ENCODE measurements around the gene TBC1D21. TPM values are rescaled to one million over a fixed set of nuclear protein-coding genes. Genes with fewer than 3 reads are reported as not detected.

The TBC1D21 gene
- total and polyA plus RNA-seq, 9 of the 15 experiments (the other 6 are each of a cell fraction or from before 2014, with no cell fraction given): not detected

DNA sequence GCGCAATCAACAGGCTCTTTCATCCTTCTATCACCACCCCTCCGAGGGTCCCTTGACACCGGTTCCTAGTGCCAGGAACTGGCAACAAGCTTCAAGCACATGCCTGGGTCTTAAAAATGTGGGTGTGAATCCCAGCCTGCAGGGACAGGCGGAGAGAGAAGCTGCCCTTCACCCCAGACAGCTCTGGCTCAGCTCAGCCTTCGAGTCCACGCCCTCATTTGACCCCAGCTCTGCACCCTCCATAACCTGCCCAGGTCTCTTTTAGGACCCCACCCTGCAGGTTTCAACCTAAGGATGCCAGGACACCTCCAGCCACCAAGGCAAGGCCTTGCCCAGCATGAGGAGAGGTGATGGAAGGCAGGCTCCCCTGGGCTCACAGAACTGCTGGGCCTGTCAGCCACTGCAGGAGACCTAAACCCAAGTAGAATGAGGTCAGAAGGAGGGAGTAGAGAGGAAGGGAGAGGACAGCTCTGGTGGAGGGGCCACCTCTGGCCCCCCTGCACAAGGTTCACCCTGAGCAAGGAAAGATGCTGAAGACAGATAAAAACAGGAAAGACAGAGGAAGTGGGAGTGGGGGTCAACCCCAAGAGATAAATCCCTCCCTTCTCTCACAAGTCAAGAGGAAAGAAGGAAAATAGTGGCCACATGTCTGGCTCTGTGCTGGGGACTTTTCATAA is 50.3 kb downstream of the TBC1D21 start:
- CTCF ChIA-PET (ENCODE audit: low intra/inter-chr PET ratio): no interaction called here
- peaks cover 0 to 33% of the 10 kb centered on the region in 2 experiments; a peak in 2 of 5 replicates for H3K27me3 ChIP-seq (ENCODE audit: control insufficient read depth in 2 of 2, insufficient read depth in 2 of 2, low read length in 2 of 2)
- H3K79me2 ChIP-seq (ENCODE audit: control insufficient read depth, insufficient read depth, low read length): no peaks in the 10 kb centered on the region
- no peaks in the 10 kb centered on the region for H3K9me3 ChIP-seq (replicated peaks; ENCODE audit: control insufficient read depth, insufficient read depth, low read depth, low read length)
- ATAC-seq: no peak
- no peak overlapping the region for H2AFZ ChIP-seq (ENCODE audit: low read depth, low read length)
- BruUV-seq (replicated peaks): no TSS peak
- H3K4me1 ChIP-seq (replicated peaks in 1 of 2; ENCODE audit: control insufficient read depth in 2 of 2, insufficient read depth in 2 of 2, low read length in 2 of 2): peaks cover 0 to 26% of the 10 kb centered on the region in 2 experiments; a peak in 4 of 5 replicates
- H3K36me3 ChIP-seq (ENCODE audit: control insufficient read depth, insufficient read depth, low read length): no peaks in the 10 kb centered on the region
- H3K27ac ChIP-seq (ENCODE audit: extremely low read depth, low read depth, low read length): no peak overlapping the region
- H3K4me2 ChIP-seq (ENCODE audit: insufficient read depth, low read length): no peak overlapping the region
- WGBS (ENCODE audit: insufficient coverage, low coverage, missing lambda C conversion rate): 31% methylated on average over 6 of the region's 6 CpGs
- H4K20me1 ChIP-seq (replicated peaks; ENCODE audit: control insufficient read depth, insufficient read depth, low read length): no peaks in the 10 kb centered on the region
- no peaks in the 10 kb centered on the region for H3K9me1 ChIP-seq (ENCODE audit: control insufficient read depth, insufficient read depth, low read length)
- no peak for TF ChIP-seq ZHX1 (conservative IDR thresholded peaks at IDR 0.05; ENCODE audit: low read length)
- TF ChIP-seq SRSF9 (IDR thresholded peaks at IDR 0.05; ENCODE audit: borderline replicate concordance, low read depth, low read length): no peak
- no peak for TF ChIP-seq CBFA2T2 (conservative IDR thresholded peaks at IDR 0.05)
- TF ChIP-seq MAX (CRISPR knock-in tag; IDR thresholded peaks at IDR 0.05): peak; percentile 24; the same call in 1 of the 2 replicates
- TF ChIP-seq, protein P1, sequence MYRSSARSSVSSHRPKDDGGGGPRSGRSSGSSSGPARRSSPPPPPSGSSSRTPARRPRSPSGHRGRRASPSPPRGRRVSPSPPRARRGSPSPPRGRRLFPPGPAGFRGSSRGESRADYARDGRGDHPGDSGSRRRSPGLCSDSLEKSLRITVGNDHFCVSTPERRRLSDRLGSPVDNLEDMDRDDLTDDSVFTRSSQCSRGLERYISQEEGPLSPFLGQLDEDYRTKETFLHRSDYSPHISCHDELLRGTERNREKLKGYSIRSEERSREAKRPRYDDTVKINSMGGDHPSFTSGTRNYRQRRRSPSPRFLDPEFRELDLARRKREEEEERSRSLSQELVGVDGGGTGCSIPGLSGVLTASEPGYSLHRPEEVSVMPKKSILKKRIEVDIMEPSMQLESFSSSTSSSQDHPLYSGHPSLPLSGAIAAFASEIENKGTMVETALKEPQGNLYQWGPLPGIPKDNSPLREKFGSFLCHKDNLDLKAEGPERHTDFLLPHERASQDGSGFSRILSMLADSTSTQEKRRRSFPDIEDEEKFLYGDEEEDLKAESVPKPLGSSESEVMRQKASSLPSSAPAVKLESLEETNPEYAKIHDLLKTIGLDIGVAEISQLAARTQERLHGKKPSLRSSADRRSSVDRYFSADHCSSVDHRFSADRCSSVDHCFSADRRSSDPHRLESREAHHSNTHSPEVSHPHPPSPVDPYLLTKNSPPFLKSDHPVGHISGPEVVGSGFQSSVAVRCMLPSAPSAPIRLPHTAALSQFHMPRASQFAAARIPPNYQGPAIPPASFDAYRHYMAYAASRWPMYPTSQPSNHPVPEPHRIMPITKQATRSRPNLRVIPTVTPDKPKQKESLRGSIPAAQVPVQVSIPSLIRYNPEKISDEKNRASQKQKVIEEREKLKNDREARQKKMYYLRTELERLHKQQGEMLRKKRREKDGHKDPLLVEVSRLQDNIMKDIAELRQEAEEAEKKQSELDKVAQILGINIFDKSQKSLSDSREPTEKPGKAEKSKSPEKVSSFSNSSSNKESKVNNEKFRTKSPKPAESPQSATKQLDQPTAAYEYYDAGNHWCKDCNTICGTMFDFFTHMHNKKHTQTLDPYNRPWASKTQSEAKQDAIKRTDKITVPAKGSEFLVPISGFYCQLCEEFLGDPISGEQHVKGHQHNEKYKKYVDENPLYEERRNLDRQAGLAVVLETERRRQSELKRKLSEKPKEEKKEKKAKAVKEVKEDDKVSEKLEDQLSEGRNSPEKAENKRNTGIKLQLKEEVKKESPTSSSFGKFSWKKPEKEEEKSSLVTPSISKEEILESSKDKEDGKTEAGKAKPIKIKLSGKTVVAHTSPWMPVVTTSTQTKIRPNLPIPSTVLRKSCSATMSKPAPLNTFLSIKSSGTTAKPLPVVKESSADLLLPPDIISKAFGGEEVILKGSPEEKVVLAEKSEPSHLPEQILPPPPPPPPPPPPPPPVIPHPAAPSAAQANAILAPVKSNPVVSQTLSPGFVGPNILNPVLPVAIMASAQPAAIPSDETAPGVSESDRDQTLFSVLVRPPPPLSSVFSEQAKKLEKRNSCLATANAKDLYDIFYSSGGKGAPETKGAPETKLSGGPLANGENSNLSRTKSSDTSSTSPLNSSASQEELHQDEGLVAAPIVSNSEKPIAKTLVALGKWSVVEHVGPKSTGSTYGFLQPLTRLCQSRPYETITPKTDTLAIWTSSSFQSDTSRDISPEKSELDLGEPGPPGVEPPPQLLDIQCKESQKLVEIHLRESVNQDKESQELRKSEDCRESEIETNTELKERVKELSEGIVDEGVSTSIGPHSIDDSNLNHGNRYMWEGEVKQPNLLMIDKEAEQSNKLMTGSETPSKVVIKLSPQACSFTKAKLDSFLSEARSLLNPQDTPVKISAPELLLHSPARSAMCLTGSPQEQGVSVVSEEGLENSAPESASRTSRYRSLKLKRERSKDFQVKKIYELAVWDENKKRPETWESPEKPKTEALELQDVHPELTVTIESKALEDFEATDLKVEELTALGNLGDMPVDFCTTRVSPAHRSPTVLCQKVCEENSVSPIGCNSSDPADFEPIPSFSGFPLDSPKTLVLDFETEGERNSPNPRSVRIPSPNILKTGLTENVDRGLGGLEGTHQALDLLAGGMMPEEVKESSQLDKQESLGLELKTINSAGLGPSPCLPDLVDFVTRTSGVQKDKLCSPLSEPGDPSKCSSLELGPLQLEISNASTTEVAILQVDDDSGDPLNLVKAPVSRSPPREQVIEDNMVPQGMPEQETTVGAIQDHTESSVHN (IDR thresholded peaks at IDR 0.05; ENCODE audit: borderline replicate concordance in 1 of 2, low read depth in 1 of 2): no peak
- TF ChIP-seq POLR2AphosphoS5 (IDR thresholded peaks at IDR 0.05; ENCODE audit: control insufficient read depth, insufficient read depth, low read depth, low read length): no peak
- peak; percentile 39; the same call in 1 of the 2 replicates for TF ChIP-seq VEZF1 (CRISPR knock-in tag; IDR thresholded peaks at IDR 0.05)
- no peak for TF ChIP-seq LARP7 (IDR thresholded peaks at IDR 0.05)
- no peak overlapping the region for H3K4me3 ChIP-seq
- 0 out of 4 replicates have a peak overlapping the region, but pooled peaks of 1 of the 2 experiments have one; percentile 32 for H3K9ac ChIP-seq (ENCODE audit: insufficient read depth in 1 of 2, low read depth in 2 of 2, low read length in 2 of 2)
- no peak for FAIRE-seq
- intact Hi-C loops (cut with micrococcal nuclease) (no loop called here), in situ Hi-C loops (cut with MboI) (no loop called here)
- DNase-seq (ENCODE audit: extremely low read depth in 1 of 4, low spot score in 3 of 4): no peak
- POLR2A ChIA-PET: interaction anchor here (0.7 to 1.8 kb wide), 3 partner anchors 12 to 42 kb away, joined by 3 to 7 read pairs (median 3); no protein-coding TSS in a partner anchor

Data from K562 (cell line).